Testis (tissue), 3 donors: ENCODE data around the gene GATAD2B. TPM values are rescaled to one million over a fixed set of nuclear protein-coding genes. Genes with fewer than 3 reads are reported as not detected.

Experiments
- DNase-seq: peaks from one replicate; pipeline ENCODE4 v3.0.0-alpha.2; 2019
- H3K27ac ChIP-seq, 2 donors: fragments of 200-600 bp; sonication (generic); one replicate each; pipeline ENCODE4 v1.5.1; 2019
- H3K27me3 ChIP-seq: fragments of 200-600 bp; sonication (generic); one replicate; pipeline ENCODE4 v1.5.1; 2019
- H3K36me3 ChIP-seq: fragments of 200-600 bp; sonication (generic); one replicate; pipeline ENCODE4 v1.5.1; 2017; ENCODE audit warnings: low read depth; ENCODE audit errors: missing control alignments
- H3K4me1 ChIP-seq: fragments of 200-600 bp; sonication (generic); one replicate; pipeline ENCODE4 v1.5.1; 2019
- H3K4me3 ChIP-seq, 2 donors: fragments of 200-600 bp; sonication (generic); one replicate each; pipeline ENCODE4 v1.5.1; 2017 to 2019
- H3K9me3 ChIP-seq: fragments of 200-600 bp; sonication (generic); one replicate; pipeline ENCODE4 v1.5.1; 2017
- POLR2A ChIP-seq: fragments of 450-650 bp; IDR thresholded peaks from one replicate; pipeline ENCODE4 v1.6.1; 2017; ENCODE audit warnings: antibody characterized with exemption, mild to moderate bottlenecking, moderate library complexity
- WGBS, 2 donors: methylation state at CpG; one replicate each; pipeline ENCODE4 v1.1.5; 2018; 5-methylcytosine and 5-hydroxymethylcytosine counted together
- intact Hi-C: fragments of 100-400 bp; cut with DNase I; formaldehyde crosslinking; loops from one replicate; pipeline ENCODE4 v1.15.1; 2023; ENCODE audit warnings: low total_unique reads
- polyA plus RNA-seq: library from polyadenylated mRNA; stranded (reverse); fragments of 350-450 nt; fragmentation: Illumina TruSeq; extraction: RNeasy Lipid Tissue Mini Kit (QIAGEN cat#74804); gene quantifications from one replicate; pipeline ENCODE4 v1.2.3, GENCODE V29; 2014; ENCODE audit warnings: low read depth, low replicate concordance; ENCODE audit not compliant: insufficient read depth
- total RNA-seq, 2 donors: library from RNA; depleted of rRNA; stranded (reverse); fragments of >200 nt; gene quantifications; one replicate each; pipeline ENCODE4 v1.2.3, GENCODE V29; 2016
- TF ChIP-seq, protein P1 (sequence below), 3 experiments: fragments of 450-650 bp in 2 of 3; fragments of 200-600 bp in 1 of 3; sonication (generic) in 1 of 3; IDR thresholded peaks; one replicate each; pipeline ENCODE4 v1.5.1; 2016 to 2019; ENCODE audit warnings: antibody characterized with exemption in 3 of 3, mild to moderate bottlenecking in 2 of 3, moderate library complexity in 1 of 3

GATAD2B gene
- total and polyA plus RNA-seq, 3 donors from 2014 or later: 26.5 to 37.4 (median 32.1) TPM

DNA sequence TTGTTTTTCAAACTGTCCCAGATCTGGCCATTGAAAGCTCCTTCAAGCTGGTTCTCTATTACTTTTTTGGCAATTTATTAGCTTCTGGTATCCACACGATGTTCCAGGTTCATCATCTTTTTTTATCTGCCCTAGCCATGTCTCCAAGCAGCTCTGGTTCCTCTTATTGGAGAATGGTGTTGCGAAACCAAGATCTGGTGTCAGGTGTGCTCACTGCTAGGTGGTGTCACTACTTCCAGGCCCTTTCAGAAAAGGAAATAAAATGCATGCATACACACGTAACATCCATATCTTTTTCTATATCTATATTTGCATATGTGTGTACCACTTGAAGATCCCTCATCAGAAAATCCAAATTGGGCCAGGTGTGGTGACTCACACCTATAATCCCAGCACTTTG, 53.3 kb downstream of the GATAD2B start:
- 87 to 89% methylated on average over 3 of the region's 3 CpGs for WGBS, 2 donors
- Histone ChIP-seq H3K36me3 (no peaks in the 10 kb centered on the region), H3K4me1 (no peaks in the 10 kb centered on the region), H3K27ac (no peak overlapping the region), H3K27me3 (no peaks in the 10 kb centered on the region), H3K9me3 (no peaks in the 10 kb centered on the region), H3K4me3 (no peak overlapping the region)
- no peak for DNase-seq
- intact Hi-C loops: no loop called here
- no peak for TF ChIP-seq POLR2A
- TF ChIP-seq, protein P1, sequence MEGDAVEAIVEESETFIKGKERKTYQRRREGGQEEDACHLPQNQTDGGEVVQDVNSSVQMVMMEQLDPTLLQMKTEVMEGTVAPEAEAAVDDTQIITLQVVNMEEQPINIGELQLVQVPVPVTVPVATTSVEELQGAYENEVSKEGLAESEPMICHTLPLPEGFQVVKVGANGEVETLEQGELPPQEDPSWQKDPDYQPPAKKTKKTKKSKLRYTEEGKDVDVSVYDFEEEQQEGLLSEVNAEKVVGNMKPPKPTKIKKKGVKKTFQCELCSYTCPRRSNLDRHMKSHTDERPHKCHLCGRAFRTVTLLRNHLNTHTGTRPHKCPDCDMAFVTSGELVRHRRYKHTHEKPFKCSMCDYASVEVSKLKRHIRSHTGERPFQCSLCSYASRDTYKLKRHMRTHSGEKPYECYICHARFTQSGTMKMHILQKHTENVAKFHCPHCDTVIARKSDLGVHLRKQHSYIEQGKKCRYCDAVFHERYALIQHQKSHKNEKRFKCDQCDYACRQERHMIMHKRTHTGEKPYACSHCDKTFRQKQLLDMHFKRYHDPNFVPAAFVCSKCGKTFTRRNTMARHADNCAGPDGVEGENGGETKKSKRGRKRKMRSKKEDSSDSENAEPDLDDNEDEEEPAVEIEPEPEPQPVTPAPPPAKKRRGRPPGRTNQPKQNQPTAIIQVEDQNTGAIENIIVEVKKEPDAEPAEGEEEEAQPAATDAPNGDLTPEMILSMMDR (IDR thresholded peaks at IDR 0.05): no peak

DNA sequence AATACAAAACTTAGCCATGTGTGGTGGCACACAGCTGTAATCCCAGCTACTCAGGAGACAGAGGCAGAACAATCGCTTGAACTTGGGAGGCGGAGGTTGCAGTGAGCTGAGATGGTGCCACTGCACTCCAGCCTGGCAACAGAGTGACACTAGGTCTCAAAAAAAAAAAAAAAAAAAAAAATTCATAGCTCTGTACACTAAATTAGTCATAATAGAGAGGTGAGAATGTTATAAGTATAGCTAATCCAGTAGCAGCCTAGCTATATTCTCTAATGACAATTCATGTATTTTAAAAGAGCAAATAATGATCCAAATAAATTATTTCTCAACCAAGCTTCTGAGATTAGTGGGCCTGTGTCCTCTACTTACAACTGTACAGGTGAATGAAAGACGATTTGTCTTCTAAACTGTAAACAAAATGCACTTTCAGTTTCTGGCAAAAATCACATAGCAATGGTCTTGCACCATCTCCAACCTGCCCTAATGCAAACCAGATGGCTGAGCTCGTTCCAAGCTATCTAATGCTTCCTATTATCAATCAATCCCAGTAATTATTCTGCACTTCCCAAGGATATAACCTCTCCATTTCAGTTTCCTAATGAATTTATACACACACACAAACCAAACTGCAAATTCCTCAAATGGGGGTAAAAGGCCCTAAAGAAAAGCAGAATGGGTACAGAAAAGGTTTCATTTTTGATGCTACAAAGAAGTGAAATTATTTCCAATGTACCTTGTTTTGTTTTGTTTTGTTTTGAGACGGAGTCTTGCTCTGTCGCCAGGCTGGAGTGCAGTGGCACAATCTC, 56.5 kb downstream of the GATAD2B start:
- Histone ChIP-seq H3K4me3 (no peak overlapping the region), H3K27ac (no peak overlapping the region), H3K36me3 (no peaks in the 10 kb centered on the region), H3K4me1 (no peaks in the 10 kb centered on the region), H3K9me3 (no peaks in the 10 kb centered on the region), H3K27me3 (no peaks in the 10 kb centered on the region)
- TF ChIP-seq, protein P1 (IDR thresholded peaks at IDR 0.05): no peak
- no peak for TF ChIP-seq POLR2A
- DNase-seq: no peak
- WGBS, 2 donors: 62 to 73% methylated on average over 6 of the region's 6 CpGs
- intact Hi-C loops: no loop called here

DNA sequence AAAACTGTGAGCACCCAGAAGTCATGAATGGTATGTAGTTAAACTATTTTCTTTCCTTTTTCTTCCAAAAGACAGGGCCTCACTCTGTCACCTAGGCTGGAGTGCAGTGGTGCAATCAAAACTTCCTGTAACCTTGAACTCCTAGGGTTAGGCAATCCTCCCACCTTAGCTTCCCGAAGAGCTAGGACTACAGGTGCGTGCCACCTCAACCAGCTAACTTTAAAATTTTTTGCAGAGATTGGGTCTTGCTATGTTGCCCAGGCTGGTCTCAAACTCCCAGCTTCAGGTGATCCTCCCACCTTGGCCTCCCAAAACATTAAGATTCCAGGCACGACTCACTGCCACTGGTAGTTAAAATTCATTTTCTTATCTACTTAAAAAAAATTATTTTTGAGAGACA, 62.5 kb downstream of the GATAD2B start:
- WGBS, 2 donors: 71 to 75% methylated on average over 3 of the region's 3 CpGs
- no peak for TF ChIP-seq POLR2A
- TF ChIP-seq, protein P1 (IDR thresholded peaks at IDR 0.05): no peak

DNA sequence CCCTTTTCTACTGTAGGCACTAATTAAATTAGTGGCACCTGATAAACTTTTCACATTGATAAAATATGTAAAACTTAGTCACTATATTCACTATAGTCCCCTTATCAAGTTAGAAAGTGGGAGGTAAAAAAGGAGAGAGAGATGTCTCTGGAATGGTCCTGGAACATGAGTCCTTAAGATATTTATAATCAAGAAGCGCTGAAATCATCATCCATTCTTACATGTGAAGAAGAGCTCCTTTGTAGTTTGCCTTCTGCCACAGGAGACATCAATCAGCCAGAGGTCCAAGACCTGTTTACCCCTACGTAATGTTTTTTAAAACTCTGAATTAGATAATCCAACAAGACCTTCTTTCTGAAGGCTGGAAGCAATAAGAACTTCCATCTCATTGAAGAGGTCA, 65.3 kb downstream of the GATAD2B start:
- no peaks in the 10 kb centered on the region for H3K27me3 ChIP-seq
- no peak overlapping the region for H3K27ac ChIP-seq
- WGBS, 2 donors: 71 to 79% methylated on average over 2 of the region's 2 CpGs
- TF ChIP-seq, protein P1 (IDR thresholded peaks at IDR 0.05): no peak
- no peak for TF ChIP-seq POLR2A
- intact Hi-C loops: no loop called here
- DNase-seq: no peak
- H3K4me3 ChIP-seq: no peak overlapping the region
- no peaks in the 10 kb centered on the region for H3K9me3 ChIP-seq
- H3K4me1 ChIP-seq: no peaks in the 10 kb centered on the region
- no peaks in the 10 kb centered on the region for H3K36me3 ChIP-seq

More for the DNA sequence above, 62.5 kb downstream of the GATAD2B start:
- Histone ChIP-seq H3K4me1 (no peaks in the 10 kb centered on the region), H3K9me3 (no peaks in the 10 kb centered on the region), H3K4me3 (no peak overlapping the region), H3K36me3 (no peaks in the 10 kb centered on the region), H3K27me3 (no peaks in the 10 kb centered on the region), H3K27ac (no peak overlapping the region)
- intact Hi-C loops: no loop called here
- DNase-seq: no peak

DNA sequence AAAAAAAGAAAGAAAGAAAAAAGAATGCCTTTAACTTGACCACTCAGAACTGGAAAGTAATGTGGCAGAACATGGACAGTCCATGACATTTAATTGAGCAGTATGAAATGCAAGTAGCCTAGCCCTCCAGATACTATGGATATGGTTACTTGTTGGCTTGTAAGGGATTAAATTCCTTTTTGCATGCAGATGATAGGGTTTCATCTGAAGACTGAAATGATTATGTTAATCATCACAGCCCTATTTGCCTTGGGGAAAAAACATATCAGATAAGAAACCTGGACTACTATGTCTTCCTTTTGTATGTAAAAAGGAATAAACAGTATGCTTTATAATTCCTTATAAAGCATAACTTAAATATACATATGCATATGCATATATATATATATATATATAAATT, 66.0 kb downstream of the GATAD2B start:
- no peaks in the 10 kb centered on the region for H3K27me3 ChIP-seq
- H3K27ac ChIP-seq: no peak overlapping the region
- intact Hi-C loops: no loop called here
- no peak for TF ChIP-seq POLR2A
- TF ChIP-seq, protein P1 (IDR thresholded peaks at IDR 0.05): no peak
- DNase-seq: no peak
- H3K4me1 ChIP-seq: no peaks in the 10 kb centered on the region
- H3K9me3 ChIP-seq: no peaks in the 10 kb centered on the region
- no peak overlapping the region for H3K4me3 ChIP-seq
- H3K36me3 ChIP-seq: no peaks in the 10 kb centered on the region
